HuH-7.5 (cell line): ENCODE measurements around the gene PLK3.
"Not testable (repeated sequence)": the region's sequence is repeated elsewhere in the genome, so short reads cannot be mapped to it uniquely, and the experiment has no call there.

Experiments
- DNase-seq: peaks from one replicate; pipeline ENCODE4 v3.0.0; 2011; ENCODE audit warnings: low spot score

The PLK3 gene

DNA sequence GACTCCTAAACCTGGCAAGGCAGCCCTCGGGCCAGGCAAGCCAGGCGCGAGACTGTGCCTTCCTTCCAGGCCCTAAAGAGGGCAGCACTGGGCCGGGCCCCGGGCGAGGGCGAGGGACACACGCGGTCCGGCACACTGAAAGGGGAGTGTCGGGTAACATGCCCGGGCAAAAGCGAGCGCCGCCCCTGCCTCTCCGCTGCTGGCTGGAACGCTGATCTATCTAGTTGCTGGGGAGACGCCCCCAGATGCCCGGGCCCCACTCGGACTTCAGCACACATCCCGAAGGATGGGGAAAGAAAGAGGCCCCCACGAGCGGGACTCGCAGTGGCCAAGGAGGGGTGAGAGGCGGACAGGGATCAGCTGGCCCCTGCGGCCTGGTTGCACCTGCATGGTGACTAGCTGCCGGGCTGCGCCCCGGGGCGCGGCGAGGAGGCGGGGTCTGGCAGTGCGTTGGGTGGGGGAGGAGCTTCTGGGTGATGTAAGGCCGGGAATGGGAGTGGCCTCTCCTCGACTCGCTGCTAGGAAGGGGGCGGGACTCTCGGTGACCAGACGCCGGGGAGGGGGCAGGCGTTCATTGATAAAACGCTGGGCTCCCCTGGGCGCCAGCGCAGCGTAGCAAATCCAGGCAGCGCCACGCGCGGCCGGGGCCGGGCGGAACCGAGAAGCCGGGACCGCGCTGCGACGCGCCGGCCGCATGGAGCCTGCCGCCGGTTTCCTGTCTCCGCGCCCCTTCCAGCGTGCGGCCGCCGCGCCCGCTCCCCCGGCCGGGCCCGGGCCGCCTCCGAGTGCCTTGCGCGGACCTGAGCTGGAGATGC is at the start of gene PLK3:
Gene PLK3, plus strand, starts transcription at position 608 of the 815 bp plus-strand sequence. Its CDS starts 87 bp downstream, at position 695.
- peak; percentile 95 for DNase-seq

DNA sequence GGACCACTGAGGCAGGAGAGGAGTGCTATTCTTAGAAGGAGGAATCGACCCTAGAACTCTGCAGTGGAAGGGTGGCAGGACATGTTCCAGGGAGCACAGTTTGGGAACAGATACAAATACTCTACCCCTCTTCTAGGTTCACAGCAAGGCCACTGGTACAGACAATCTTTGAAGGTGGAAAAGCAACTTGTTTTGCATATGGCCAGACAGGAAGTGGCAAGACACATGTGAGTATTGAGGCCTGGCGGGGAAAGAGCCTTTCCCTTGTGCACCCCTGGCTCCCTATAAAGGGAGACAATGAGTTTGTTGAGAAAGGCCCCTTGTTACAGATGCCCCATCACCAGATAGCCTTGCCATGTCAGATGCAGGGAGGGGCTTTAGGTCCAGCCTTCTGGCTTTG is 42.8 kb upstream of the PLK3 start:
- no peak for DNase-seq

DNA sequence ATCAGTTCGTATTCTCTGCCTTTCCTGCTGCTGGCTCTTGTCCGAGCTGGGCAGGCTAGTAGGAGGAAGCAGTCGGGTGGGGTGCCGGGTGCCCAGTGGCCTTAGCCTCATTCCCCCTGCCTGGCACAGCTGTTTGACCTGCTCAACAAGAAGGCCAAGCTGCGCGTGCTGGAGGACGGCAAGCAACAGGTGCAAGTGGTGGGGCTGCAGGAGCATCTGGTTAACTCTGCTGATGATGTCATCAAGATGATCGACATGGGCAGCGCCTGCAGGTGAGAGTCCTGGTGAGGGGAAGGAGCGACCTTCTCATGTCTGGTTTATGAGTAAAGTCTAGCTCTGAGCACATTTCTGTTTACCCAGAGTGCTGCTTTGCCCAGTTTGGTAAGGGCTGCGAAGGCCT is 41.1 kb upstream of the PLK3 start:
- no peak for DNase-seq

DNA sequence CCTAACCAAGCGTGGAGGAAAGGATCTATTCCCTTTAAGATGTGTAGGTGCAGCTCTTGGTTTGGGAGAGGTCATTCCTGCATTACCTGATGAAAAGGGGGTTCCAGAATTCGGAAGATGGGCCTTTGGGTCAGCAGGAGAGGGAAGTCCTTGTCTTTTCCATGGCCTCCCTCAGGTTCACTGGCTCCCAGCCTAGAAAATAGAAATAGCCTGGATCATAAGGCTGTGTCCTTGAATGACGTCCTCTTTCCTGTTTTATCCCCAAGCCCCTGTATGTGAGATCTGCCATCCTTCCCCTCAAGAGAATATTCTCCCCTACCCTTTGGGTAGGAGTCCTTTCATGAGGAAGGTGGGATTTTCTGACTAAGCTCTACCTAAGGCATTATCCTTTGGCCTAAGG is 39.3 kb upstream of the PLK3 start:
- DNase-seq, result no peak

DNA sequence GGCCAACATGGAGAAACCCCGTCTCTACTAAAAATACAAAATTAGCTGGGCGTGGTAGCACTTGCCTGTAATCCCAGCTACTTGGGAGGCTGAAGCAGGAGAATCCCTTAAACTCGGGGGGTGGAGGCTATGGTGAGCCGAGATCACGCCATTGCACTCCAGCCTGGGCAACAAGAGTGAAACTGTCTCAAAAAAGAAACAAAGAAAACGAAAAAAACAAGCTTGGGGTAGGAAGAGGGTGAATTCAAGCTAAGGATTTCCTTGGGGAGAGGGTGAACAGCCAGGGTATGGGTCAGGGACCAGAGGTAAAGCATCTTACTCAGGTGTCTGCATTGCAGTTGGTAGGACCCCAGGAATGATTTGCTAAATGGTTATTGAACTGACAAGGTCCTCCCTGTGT is 33.8 kb upstream of the PLK3 start:
- not testable (repeated sequence) for DNase-seq

DNA sequence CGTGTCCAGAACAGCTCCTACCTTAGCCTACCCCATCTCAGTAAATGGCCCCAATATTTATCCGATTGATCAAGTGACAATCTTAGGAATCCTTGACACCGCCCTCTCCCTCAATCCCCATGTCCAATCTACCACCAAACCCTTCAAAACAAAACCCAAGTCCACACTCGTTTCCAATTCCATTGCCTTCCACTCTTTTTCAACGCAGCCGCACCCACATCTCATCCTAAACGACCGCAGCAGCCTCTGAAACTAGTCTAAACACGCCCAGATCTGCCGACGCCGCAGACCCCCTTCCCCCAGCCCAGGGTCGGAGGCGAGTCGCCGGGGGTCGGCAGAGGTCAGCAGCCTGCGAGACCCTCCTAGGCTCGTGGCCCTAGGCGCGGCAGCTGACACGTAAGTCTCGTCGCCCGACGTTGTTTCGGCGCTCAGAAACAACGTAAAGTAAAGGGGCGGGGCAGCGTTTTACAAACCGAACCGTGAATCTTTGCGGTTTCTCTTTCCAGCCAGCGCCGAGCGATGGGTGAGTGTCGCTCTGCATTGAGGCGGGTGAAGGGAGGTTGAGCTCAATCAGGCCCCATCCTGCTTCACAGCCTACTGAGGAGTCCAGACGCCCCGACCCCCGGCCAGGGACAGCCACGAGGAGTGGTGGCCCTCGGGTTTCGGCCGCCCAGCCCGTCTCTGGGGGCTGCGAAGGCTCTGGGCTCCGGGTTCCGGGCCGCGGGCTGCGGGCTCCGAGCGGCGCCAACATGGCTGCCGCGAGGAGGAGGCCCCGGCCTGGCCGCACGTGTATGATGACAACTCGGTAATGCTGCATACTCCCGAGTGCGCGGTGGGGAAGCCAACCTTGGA is 24.9 kb upstream of the PLK3 start, which contains the start of gene RPS8:
Gene RPS8, plus strand, starts transcription at position 463 of the 852 bp plus-strand sequence. Its CDS starts 57 bp downstream, at position 520.
- DNase-seq, result peak; percentile 68

DNA sequence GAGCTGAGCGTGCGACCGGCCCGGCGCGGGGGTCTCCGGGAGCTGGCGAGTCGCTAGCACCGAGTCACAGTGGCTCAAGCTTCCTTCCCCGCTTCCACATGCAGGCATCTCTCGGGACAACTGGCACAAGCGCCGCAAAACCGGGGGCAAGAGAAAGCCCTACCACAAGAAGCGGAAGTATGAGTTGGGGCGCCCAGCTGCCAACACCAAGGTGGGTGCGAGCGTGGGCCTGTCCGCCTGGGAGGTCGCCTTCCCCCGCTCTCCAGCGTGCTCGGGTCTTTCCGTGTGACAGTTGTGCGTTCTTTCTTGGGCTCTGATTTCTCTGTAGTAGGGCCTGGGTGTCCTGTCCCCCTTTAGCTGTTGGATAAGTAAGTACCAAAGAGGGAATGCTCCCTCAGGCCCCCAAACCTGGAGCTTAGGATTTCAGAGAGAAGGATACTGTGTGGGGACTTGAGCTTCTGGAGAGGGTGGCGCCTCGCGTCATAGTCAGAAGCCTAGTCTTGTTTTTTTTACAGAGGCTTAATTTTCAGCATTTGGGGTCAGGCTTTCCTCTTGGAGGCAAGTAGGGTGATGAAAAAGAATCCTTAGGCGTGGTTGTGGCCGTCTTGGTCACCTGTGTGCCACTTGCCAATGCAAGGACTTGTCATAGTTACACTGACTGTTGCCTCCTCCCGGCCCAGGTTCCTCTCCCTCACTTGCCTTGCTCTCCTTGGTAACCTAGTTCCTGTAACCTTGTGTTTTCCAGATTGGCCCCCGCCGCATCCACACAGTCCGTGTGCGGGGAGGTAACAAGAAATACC is 24.0 kb upstream of the PLK3 start:
- no peak for DNase-seq

DNA sequence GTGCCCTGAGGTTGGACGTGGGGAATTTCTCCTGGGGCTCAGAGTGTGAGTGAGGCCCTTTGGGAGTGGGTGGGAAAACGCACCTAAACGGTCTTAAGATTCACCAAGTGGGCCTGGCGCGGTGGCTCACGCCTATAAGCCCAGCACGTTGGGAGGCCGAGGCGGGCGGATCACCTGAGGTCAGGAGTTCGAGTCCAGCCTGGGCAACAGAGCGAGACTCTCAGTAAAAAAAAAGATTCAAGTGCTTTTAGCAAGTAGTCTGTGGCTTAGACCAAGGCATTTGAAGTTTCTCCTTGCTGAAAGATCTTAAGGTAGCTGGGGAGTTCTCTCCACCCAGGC is 23.5 kb upstream of the PLK3 start:
- DNase-seq, result no peak

DNA sequence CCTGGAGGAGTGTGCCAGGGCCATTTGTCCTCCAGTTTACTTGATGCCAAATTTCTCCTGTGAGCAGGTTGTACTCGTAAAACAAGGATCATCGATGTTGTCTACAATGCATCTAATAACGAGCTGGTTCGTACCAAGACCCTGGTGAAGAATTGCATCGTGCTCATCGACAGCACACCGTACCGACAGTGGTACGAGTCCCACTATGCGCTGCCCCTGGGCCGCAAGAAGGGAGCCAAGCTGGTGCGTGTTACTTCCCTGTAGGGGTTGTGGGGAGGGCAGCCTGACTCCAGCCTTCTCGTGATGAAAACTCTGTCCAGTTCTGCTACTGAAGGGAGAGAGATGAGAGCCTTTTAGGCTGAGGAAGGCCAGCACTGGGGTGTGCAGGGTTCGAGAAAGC is 22.6 kb upstream of the PLK3 start:
- no peak for DNase-seq

DNA sequence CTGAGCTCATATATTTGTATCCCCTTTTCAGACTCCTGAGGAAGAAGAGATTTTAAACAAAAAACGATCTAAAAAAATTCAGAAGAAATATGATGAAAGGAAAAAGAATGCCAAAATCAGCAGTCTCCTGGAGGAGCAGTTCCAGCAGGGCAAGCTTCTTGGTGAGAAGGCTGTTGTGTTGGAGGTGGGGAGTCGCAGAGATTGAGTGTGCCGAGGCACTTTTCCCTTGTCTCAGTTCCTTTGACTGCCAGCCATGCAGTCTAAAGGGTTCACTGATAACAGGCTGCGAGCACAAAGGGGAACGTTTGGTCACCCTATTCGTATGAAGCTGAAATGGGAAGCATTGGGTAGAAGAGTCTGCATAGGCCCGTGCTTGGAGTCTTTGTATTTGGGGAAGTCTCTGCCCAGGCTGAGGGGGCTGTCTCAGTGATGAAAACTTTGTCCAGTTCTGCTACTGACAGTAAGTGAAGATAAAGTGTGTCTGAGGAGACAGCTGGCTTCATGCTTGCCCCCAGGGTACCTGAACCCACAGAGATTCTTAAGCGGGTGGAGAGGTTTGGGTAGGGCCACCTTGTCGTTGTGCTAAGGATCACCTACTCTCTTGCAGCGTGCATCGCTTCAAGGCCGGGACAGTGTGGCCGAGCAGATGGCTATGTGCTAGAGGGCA is 22.1 kb upstream of the PLK3 start:
- no peak for DNase-seq

DNA sequence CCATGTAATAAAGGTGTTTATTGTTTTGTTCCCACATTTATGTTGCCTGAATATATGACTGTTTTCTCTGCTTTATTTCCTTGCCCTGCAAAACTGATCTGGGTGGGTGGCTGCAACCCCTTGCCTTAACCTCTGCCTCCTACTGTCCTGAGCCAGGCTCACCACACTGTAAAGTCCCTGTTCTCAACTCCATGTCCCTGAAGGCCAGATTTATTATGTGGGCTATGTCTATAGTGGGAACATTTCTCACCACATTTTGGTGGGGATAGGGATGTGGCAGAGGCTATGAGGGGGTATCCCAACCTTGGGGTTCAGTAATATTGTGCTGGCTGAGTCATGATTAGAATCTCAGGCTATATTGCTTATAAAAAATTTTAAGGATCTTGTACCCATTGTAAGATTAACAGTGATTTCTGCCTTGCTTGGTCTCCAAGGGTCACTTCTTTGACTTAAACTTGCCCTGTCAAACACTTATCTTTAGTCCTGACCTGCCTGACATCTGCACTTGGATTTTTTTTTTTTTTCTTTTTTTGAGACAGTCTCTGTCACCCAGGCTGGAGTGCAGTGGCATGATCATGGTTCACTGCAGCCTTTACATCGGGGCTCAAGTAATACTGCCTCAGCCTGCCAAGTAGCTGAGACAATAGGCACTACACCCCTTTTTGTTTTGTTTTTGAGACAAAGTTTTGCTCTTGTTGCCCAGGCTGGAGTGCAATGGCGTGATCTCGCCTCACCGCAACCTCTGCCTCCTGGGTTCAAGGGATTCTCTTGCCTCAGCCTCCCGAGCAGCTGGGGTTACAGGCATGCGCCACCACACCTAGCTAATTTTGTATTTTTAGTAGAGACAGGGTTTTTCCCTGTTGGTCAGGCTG is 21.2 kb upstream of the PLK3 start:
- no peak for DNase-seq

DNA sequence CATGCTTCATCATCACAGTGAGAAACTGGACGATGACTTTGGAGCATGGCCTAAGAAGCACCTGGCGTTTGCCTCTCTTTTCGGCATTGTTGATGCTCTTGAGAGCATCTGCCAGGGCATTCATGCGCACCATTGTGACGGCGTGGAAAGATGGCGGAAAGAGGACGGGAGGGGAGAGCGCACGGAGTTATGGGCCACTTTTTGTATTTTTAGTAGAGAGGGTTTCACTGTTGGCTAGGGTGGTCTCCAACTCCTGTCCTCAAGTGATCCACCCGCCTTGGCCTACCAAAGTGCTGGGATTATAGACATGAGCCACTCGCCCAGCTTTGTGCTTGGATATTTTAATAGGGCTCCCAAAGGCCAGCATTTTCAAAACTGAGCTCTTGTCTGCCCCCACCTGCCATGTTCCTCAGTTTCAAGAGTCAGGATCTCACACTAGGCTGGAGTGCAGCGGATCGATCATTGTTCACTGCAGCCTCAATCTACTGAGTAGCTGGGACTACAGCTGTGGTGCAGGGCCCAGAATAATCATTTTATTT is 19.5 kb upstream of the PLK3 start:
- DNase-seq, result no peak

DNA sequence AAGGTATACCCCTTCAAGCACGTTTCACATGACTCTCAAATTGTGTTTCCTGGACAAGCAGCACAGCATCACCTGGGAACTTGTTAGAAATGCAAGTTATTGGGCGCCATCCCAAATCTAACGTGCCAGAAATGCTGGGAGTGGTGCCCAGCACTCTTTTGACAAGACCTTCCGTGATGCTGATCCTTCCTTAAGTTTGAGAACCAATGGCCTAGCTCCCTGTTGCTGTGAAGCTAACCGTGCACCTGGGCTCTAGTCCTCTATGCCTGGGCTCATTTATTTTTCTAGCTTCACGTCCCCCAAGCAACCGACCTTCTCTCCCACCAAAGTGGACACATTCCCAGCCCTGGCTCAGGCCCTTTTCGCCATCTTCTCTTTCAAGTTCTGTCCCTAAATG is 16.5 kb upstream of the PLK3 start:
- no peak for DNase-seq

DNA sequence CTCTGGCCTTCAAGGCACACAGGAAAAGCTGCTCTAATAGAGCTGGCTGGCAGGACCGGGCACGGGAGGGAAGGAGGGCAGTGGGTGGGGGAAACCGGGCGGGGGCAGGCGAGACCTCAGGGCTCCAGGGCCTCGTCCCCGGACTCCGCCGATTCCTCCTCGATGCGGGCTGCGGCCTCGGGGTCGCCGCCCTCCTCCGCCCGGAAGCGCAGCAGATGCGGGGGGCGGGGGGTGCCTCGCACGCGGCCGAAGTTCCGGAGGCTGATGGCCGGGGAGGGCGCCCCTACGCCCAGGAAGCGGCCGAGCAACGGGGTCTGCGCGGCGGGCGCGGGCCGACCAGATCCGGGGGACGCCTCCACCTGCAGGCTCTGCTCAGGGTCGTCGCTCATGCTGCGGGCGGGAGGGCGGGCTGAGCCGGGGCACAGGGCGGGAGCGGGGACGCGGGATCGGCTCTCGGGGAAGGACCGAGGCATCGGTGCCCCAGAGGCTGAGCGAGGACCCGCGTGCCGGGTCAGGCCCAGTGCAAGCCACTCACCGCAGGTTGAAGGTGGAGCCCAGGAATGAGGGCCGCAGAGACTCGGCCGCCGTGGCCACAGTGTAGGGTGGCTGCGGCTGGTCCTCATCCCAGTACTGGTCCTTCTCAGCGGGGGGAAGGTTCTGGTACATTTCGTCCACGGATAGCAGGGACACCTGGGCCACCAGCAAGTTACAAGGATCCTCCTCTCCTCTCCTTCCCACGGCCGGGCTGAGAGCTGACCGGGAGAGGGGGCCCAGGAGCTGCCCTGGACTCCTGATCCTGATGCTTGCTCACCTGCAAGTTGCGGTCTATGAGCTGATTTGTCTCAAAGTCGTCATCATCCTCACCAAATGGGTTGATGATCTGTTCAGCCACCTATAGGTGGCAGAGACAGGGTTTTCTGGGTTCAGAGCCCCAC is 15.8 kb upstream of the PLK3 start:
- peak; percentile 32 for DNase-seq

DNA sequence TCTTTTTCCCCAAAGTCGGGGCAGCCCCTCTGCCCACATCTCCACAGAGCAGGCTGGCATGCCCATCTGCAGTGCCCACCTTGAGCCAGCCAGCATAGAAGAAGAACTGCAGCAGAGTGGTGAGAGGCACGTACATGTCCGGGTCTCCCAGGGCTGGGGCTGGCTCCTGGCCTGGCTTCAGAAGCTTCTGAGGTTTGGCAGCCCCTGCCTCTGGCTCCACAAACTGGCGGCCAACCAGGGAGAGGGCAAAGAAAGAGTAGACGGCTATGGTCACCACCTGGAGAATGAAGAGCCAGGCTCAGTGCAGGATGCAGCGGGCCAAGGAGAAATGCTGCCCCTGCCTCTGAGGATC is 15.2 kb upstream of the PLK3 start:
- DNase-seq, result no peak

DNA sequence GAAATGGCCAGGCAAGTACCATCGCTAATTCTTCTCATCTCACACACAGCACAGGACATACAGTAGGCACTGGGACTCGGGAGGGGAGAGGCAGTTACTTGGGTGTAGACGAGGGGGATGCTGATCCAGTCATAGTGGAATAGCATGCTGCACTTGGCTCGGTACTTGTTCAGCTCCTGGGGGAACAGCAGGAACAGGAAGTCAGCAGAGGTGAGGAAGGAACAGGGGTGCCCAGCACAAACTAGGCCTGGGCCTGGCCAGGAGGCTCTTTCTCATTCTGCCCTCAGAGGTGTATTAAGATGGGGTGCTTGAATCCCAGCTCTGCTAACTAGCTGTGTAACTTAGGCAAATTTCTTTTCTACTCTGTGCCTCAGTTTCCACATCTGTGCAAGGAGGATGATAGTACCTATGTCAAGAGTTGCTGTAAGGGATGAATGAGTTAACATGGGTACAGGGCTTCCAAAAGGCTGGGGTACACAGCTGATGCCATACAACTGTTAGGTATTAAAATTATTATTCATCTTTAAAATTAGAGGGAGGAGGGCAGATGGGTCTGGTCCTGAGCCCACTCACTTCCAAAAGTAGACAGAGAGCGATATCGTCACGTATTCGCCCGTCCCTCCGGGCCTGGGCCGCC is 14.6 kb upstream of the PLK3 start:
- no peak for DNase-seq

DNA sequence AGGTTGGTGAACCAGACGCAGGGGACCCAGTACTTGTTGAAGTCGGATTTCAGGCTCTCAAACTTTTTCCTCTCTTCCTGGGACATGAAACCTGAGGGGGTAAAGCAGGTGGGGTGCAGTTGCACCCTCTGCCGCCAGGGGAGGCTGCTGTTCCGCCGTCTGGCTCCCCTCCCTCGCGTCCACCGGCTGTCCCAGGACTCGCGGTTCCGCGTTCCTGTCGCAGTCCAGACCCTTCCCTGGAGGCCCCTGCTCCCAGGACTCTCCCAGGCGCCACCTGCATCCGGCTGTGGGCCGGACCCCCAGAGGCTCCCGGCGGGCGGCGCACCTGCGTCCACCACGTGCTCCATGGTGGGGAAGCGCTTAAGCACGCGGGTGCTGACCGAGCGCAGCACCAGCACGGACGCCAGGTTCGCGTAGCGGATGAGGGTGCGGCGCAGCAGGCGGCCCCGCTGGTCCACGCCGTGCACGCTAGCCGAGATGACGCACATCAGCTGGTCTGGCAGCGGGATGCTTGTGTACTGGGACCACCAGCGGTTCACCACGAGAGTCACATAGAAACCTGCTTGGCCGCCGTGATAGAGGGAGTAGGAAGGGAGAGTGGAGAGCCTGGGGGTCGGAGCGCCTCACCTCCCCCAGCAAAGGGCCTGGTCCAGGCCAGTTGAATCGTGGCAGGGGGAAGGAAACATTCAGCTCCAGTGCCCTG is 13.9 kb upstream of the PLK3 start:
- DNase-seq, result peak; percentile 80

DNA sequence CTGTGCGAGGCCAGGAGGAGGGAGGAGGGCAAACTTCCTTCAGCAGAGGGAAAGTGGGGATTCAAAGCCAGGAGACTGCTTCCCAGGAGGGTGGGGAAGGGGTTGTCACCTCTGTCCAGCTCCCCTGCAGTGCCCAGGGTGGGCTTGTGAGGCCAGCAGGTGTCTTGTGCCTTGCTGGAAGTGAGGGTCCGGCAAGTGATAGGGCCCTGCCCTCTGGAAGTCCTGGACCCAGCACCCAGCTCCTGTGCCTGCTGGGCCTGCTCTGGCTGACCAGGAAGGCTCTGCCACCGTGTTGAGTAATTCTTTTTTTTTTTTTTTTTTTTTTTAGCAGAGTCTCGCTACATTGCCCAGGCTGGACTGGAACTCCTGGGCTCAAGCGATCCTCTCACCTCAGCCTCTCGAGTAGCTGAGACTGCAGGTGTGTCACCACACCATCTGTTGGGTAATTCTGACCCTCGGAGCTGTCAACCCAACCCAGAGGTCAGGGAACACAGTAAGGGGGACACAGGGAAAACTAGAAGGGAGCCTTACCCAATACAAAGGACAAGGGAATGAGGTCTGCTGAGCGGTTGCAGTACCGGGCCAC is 13.2 kb upstream of the PLK3 start:
- DNase-seq, result no peak
